ENCODE measurements around the gene ARRB1. TPM values are rescaled to one million over a fixed set of nuclear protein-coding genes. Genes with fewer than 3 reads are reported as not detected.

The ARRB1 gene
- total RNA-seq, 1 experiment from 2014 or later = 90.1 TPM

DNA sequence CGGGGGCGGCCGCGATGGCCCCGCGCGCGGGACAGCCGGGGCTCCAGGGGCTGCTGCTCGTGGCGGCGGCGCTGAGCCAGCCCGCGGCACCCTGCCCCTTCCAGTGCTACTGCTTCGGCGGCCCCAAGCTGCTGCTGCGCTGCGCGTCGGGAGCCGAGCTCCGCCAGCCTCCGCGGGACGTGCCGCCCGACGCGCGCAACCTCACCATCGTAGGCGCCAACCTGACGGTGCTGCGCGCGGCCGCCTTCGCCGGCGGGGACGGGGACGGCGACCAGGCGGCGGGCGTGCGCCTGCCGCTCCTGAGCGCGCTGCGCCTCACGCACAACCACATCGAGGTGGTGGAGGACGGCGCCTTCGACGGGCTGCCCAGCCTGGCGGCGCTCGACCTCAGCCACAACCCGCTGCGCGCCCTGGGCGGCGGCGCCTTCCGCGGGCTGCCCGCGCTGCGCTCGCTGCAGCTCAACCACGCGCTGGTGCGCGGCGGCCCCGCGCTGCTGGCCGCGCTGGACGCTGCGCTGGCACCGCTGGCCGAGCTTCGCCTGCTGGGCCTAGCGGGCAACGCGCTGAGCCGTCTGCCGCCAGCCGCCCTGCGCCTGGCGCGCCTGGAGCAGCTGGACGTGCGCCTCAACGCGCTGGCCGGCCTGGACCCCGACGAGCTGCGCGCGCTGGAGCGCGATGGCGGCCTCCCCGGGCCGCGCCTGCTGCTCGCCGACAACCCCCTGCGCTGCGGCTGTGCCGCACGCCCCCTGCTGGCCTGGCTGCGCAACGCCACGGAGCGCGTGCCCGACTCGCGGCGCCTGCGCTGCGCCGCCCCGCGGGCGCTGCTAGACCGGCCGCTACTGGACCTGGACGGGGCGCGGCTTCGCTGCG lies 110.2 kb downstream of the ARRB1 start (continued):
- TF ChIP-seq GRHL2 (CRISPR knock-in tag; IDR thresholded peaks at IDR 0.05; ENCODE audit: insufficient replicate concordance, severe bottlenecking) (no peak), GABPB1 (CRISPR knock-in tag; IDR thresholded peaks at IDR 0.05) (no peak), NR2C2 (CRISPR knock-in tag; IDR thresholded peaks at IDR 0.05) (no peak), ZNF232 (CRISPR knock-in tag; IDR thresholded peaks at IDR 0.05) (peak; percentile 47; the same call in 1 of the 2 replicates), ZNF121 (CRISPR knock-in tag; IDR thresholded peaks at IDR 0.05) (no peak), SP1 (CRISPR knock-in tag; conservative IDR thresholded peaks at IDR 0.05) (peak; percentile 54; the same call in 1 of the 2 replicates)
- TF ChIP-seq, protein P1, sequence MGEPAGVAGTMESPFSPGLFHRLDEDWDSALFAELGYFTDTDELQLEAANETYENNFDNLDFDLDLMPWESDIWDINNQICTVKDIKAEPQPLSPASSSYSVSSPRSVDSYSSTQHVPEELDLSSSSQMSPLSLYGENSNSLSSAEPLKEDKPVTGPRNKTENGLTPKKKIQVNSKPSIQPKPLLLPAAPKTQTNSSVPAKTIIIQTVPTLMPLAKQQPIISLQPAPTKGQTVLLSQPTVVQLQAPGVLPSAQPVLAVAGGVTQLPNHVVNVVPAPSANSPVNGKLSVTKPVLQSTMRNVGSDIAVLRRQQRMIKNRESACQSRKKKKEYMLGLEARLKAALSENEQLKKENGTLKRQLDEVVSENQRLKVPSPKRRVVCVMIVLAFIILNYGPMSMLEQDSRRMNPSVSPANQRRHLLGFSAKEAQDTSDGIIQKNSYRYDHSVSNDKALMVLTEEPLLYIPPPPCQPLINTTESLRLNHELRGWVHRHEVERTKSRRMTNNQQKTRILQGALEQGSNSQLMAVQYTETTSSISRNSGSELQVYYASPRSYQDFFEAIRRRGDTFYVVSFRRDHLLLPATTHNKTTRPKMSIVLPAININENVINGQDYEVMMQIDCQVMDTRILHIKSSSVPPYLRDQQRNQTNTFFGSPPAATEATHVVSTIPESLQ (CRISPR knock-in tag; IDR thresholded peaks at IDR 0.05) = no peak
- TF ChIP-seq, protein P2, sequence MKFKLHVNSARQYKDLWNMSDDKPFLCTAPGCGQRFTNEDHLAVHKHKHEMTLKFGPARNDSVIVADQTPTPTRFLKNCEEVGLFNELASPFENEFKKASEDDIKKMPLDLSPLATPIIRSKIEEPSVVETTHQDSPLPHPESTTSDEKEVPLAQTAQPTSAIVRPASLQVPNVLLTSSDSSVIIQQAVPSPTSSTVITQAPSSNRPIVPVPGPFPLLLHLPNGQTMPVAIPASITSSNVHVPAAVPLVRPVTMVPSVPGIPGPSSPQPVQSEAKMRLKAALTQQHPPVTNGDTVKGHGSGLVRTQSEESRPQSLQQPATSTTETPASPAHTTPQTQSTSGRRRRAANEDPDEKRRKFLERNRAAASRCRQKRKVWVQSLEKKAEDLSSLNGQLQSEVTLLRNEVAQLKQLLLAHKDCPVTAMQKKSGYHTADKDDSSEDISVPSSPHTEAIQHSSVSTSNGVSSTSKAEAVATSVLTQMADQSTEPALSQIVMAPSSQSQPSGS (CRISPR knock-in tag; IDR thresholded peaks at IDR 0.05; ENCODE audit: borderline replicate concordance, low read depth) = no peak
- TF ChIP-seq, protein P3, sequence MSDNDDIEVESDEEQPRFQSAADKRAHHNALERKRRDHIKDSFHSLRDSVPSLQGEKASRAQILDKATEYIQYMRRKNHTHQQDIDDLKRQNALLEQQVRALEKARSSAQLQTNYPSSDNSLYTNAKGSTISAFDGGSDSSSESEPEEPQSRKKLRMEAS (CRISPR knock-in tag; IDR thresholded peaks at IDR 0.05) = no peak; the same call in 1 of the 2 replicates
- TF ChIP-seq, protein P4, sequence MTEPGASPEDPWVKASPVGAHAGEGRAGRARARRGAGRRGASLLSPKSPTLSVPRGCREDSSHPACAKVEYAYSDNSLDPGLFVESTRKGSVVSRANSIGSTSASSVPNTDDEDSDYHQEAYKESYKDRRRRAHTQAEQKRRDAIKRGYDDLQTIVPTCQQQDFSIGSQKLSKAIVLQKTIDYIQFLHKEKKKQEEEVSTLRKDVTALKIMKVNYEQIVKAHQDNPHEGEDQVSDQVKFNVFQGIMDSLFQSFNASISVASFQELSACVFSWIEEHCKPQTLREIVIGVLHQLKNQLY (CRISPR knock-in tag; IDR thresholded peaks at IDR 0.05) = no peak; the same call in 1 of the 2 replicates
- TF ChIP-seq, protein P5, sequence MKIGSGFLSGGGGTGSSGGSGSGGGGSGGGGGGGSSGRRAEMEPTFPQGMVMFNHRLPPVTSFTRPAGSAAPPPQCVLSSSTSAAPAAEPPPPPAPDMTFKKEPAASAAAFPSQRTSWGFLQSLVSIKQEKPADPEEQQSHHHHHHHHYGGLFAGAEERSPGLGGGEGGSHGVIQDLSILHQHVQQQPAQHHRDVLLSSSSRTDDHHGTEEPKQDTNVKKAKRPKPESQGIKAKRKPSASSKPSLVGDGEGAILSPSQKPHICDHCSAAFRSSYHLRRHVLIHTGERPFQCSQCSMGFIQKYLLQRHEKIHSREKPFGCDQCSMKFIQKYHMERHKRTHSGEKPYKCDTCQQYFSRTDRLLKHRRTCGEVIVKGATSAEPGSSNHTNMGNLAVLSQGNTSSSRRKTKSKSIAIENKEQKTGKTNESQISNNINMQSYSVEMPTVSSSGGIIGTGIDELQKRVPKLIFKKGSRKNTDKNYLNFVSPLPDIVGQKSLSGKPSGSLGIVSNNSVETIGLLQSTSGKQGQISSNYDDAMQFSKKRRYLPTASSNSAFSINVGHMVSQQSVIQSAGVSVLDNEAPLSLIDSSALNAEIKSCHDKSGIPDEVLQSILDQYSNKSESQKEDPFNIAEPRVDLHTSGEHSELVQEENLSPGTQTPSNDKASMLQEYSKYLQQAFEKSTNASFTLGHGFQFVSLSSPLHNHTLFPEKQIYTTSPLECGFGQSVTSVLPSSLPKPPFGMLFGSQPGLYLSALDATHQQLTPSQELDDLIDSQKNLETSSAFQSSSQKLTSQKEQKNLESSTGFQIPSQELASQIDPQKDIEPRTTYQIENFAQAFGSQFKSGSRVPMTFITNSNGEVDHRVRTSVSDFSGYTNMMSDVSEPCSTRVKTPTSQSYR (CRISPR knock-in tag; IDR thresholded peaks at IDR 0.05) = no peak
- TF ChIP-seq, protein P6, sequence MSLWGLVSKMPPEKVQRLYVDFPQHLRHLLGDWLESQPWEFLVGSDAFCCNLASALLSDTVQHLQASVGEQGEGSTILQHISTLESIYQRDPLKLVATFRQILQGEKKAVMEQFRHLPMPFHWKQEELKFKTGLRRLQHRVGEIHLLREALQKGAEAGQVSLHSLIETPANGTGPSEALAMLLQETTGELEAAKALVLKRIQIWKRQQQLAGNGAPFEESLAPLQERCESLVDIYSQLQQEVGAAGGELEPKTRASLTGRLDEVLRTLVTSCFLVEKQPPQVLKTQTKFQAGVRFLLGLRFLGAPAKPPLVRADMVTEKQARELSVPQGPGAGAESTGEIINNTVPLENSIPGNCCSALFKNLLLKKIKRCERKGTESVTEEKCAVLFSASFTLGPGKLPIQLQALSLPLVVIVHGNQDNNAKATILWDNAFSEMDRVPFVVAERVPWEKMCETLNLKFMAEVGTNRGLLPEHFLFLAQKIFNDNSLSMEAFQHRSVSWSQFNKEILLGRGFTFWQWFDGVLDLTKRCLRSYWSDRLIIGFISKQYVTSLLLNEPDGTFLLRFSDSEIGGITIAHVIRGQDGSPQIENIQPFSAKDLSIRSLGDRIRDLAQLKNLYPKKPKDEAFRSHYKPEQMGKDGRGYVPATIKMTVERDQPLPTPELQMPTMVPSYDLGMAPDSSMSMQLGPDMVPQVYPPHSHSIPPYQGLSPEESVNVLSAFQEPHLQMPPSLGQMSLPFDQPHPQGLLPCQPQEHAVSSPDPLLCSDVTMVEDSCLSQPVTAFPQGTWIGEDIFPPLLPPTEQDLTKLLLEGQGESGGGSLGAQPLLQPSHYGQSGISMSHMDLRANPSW (CRISPR knock-in tag; conservative IDR thresholded peaks at IDR 0.05; ENCODE audit: low read depth) = 0 out of 2 replicates have a peak, but pooled peaks have one; percentile 17
- TF ChIP-seq, protein P7, sequence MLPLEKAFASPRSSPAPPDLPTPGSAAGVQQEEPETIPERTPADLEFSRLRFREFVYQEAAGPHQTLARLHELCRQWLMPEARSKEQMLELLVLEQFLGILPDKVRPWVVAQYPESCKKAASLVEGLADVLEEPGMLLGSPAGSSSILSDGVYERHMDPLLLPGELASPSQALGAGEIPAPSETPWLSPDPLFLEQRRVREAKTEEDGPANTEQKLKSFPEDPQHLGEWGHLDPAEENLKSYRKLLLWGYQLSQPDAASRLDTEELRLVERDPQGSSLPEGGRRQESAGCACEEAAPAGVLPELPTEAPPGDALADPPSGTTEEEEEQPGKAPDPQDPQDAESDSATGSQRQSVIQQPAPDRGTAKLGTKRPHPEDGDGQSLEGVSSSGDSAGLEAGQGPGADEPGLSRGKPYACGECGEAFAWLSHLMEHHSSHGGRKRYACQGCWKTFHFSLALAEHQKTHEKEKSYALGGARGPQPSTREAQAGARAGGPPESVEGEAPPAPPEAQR (CRISPR knock-in tag; IDR thresholded peaks at IDR 0.05) = peak; percentile 40; the same call in 1 of the 2 replicates
